AG09309 (cell line): ENCODE data around the gene GPRC5A.

ENCODE experiments used
- DNase-seq: peaks from one replicate; pipeline ENCODE4 v3.0.0-alpha.2; 2010; ENCODE audit warnings: low read depth
- H3K4me3 ChIP-seq: 2 replicates; pipeline ENCODE4 v1.5.1; 2011; ENCODE audit warnings: mild to moderate bottlenecking, low read depth, low read length, moderate library complexity; ENCODE audit not compliant: control insufficient read depth
- TF ChIP-seq, protein P1 (sequence below): IDR thresholded peaks from 2 replicates; pipeline ENCODE4 v1.5.1; 2011; ENCODE audit warnings: mild to moderate bottlenecking, low read depth, low read length, inconsistent platforms; ENCODE audit not compliant: insufficient read depth, control insufficient read depth; ENCODE audit errors: missing control alignments

Gene GPRC5A

DNA sequence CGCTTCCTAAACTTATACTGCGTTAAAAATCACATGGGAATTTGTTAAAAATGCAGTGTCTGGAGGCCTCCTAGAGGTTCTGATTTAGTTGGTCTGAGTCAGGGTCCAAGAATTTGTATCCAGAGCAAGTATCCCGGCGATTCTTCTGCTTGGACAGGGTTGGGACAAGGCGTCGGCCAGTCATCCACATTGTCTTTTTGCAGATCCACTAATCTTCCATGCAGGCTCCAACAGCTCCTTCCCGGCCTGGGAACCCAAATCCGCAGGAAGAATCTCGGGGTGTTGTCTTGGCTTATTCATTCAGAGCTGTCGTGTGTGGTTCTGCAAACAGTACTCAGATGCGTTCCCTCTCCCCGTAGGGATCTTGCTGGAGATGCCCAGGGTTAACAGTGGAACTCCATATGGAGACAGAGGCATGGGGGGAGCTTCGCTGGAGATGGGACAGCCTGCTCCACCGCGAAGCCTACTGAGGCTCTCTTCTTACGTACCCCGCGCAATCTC lies 35.3 kb downstream of the GPRC5A start:
- no peak for DNase-seq
- H3K4me3 ChIP-seq = no peak overlapping the region
- TF ChIP-seq, protein P1, sequence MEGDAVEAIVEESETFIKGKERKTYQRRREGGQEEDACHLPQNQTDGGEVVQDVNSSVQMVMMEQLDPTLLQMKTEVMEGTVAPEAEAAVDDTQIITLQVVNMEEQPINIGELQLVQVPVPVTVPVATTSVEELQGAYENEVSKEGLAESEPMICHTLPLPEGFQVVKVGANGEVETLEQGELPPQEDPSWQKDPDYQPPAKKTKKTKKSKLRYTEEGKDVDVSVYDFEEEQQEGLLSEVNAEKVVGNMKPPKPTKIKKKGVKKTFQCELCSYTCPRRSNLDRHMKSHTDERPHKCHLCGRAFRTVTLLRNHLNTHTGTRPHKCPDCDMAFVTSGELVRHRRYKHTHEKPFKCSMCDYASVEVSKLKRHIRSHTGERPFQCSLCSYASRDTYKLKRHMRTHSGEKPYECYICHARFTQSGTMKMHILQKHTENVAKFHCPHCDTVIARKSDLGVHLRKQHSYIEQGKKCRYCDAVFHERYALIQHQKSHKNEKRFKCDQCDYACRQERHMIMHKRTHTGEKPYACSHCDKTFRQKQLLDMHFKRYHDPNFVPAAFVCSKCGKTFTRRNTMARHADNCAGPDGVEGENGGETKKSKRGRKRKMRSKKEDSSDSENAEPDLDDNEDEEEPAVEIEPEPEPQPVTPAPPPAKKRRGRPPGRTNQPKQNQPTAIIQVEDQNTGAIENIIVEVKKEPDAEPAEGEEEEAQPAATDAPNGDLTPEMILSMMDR = no peak

GRCh38 chr12:12927211-12928079 lies 36.1 kb downstream of the GPRC5A start:
- DNase-seq = no peak
- no peak overlapping the region for H3K4me3 ChIP-seq
- TF ChIP-seq, protein P1 = no peak

- TF ChIP-seq, protein P1 = no peak
- DNase-seq = no peak
- H3K4me3 ChIP-seq = no peak overlapping the region
Measured at GRCh38 chr12:12929696-12930095, 38.3 kb downstream of the GPRC5A start.

GRCh38 chr12:12930633-12931219 lies 39.4 kb downstream of the GPRC5A start:
- no peak for DNase-seq
- TF ChIP-seq, protein P1 = no peak
- no peak overlapping the region for H3K4me3 ChIP-seq

DNA sequence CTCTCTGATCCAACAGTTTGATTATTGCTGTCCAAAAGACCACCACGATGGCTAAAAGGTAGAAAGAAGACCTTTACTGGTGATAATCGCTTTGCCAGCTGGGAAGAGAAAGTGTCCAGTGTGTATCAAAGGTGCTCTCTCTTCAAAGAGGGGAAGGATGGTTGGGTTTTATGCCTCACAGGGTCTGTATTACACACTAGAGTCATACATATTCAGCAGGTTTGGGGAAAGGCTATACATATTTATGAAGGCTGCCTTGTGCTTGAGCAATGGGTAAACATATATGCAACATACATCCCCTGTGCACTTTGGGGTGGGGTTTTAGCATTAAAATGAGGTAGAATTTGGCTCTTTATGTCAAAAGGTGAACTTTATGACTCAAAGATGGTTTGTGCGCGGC lies 42.4 kb downstream of the GPRC5A start:
- no peak for DNase-seq
- H3K4me3 ChIP-seq = no peak overlapping the region
- TF ChIP-seq, protein P1 = no peak

DNA sequence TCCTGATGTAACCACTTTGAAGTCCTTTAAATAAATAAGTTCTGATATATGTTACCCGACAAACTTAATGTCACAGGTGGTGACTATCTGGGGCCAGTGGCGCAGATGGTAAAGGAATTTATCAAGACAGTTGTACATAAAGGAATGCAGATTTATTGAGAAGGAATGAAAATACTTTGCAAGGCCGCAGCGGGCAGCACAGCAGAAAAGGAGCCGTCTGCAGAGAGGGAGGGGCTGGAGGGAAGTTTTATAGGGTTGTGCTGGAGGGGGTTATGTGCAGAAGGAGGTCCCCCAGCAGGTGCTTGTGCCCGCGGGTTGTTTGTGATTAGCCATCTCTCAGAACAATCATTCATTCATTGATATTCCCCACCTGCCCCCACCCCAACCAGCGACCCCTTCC lies 43.2 kb downstream of the GPRC5A start:
- DNase-seq = no peak
- H3K4me3 ChIP-seq = no peak overlapping the region
- TF ChIP-seq, protein P1 = no peak
